SK-N-SH (cell line): Measurements from ENCODE around the gene CAPN5.

Experiments used
- EZH2phosphoT487 ChIP-seq: fragments of 200-600 bp; sonication (generic); IDR thresholded peaks from 2 replicates; pipeline ENCODE4 v1.6.1; 2017; ENCODE audit warnings: low read depth, mixed run types, mild to moderate bottlenecking, antibody characterized with exemption, moderate library complexity, borderline replicate concordance
- FOXJ3 ChIP-seq: sonication (generic); formaldehyde crosslinking; IDR thresholded peaks from 2 replicates; pipeline ENCODE4 v1.5.1; 2020; ENCODE audit warnings: mild to moderate bottlenecking, missing genetic modification reagents
- MXI1 ChIP-seq: IDR thresholded peaks from 2 replicates; pipeline ENCODE4 v1.6.1; 2012; ENCODE audit warnings: mild to moderate bottlenecking, low read depth, low read length, improper control_type of control experiment
- RFX5 ChIP-seq: IDR thresholded peaks from 2 replicates; pipeline ENCODE4 v1.6.1; 2012; ENCODE audit warnings: mild to moderate bottlenecking, improper control_type of control experiment, low read length
- TEAD4 ChIP-seq: IDR thresholded peaks from 2 replicates; pipeline ENCODE4 v1.4.0; 2012; ENCODE audit warnings: mild to moderate bottlenecking, borderline replicate concordance; ENCODE audit not compliant: insufficient read depth
- TF ChIP-seq, protein P1 (sequence below): fragments of 200-600 bp; sonication (generic); IDR thresholded peaks from 2 replicates; pipeline ENCODE4 v1.6.1; 2017; ENCODE audit warnings: antibody characterized with exemption, mild to moderate bottlenecking, moderate library complexity

DNA sequence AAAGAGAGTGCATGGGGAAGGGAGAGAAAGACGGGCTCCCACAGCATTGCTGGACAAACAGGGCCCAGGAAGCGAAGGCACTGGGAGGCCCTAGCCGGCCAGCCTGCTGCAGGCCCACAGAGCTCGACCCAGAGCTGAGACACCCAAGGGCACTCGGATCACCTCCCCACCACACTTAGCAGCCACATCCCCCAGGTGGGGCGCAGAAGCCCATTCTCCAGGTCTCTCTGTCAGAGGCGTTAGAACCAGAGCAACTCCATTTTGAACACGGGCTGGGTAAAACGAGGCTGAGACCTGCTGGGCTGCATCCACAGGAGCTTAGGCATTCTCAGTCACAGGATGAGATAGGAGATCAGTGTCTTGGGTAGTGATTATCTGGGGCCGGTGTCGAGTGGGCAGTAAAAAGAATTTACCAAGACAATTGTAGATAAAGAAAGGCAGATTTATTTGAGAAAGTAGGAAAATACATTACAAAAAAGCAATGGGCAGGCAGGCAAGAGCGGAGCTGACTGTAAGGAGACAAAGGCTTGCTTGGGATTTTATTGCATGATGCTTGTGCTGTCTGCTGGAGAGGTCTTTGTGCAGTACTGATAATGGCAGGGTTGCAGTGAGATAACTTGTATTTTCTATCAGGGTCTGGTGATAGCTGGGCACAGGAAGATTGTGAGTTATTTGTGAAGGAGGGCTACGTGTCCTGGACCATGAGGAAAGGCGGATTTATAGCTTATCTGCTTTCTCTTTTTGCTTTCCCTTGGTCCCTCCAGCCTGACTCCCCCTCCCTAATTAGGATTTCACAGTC, 13.4 kb upstream of the CAPN5 start:
- TF ChIP-seq, protein P1, sequence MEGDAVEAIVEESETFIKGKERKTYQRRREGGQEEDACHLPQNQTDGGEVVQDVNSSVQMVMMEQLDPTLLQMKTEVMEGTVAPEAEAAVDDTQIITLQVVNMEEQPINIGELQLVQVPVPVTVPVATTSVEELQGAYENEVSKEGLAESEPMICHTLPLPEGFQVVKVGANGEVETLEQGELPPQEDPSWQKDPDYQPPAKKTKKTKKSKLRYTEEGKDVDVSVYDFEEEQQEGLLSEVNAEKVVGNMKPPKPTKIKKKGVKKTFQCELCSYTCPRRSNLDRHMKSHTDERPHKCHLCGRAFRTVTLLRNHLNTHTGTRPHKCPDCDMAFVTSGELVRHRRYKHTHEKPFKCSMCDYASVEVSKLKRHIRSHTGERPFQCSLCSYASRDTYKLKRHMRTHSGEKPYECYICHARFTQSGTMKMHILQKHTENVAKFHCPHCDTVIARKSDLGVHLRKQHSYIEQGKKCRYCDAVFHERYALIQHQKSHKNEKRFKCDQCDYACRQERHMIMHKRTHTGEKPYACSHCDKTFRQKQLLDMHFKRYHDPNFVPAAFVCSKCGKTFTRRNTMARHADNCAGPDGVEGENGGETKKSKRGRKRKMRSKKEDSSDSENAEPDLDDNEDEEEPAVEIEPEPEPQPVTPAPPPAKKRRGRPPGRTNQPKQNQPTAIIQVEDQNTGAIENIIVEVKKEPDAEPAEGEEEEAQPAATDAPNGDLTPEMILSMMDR = no peak
- TF ChIP-seq FOXJ3 (CRISPR knock-in tag) (no peak), RFX5 (no peak), MXI1 (no peak), TEAD4 (no peak), EZH2phosphoT487 (no peak)
